Measurements from ENCODE around the gene STARD6.
"Not testable (repeated sequence)": the region's sequence is repeated elsewhere in the genome, so short reads cannot be mapped to it uniquely, and the experiment has no call there.

STARD6 gene

GRCh38 chr18:54316071-54316820 is 41.4 kb downstream of the STARD6 start:
- no peak for DNase-seq
- H3K4me3 Mint-ChIP-seq, result no peak overlapping the region
- H3K9me3 Mint-ChIP-seq, result no peaks in the 10 kb centered on the region
- no peaks in the 10 kb centered on the region for H3K36me3 Mint-ChIP-seq (ENCODE audit: low read depth)
- peaks cover 4% of the 10 kb centered on the region for H3K27me3 Mint-ChIP-seq (ENCODE audit: low read depth, poor library complexity)
- no peaks in the 10 kb centered on the region for H3K4me1 Mint-ChIP-seq
- H3K27ac Mint-ChIP-seq, result no peak overlapping the region
- no peak for TF ChIP-seq CTCF (IDR thresholded peaks at IDR 0.05)

- not testable (repeated sequence) for H3K4me1 Mint-ChIP-seq; H3K27me3 Mint-ChIP-seq (ENCODE audit: low read depth, poor library complexity); H3K4me3 Mint-ChIP-seq; H3K27ac Mint-ChIP-seq; H3K36me3 Mint-ChIP-seq (ENCODE audit: low read depth); DNase-seq
- peaks cover 16% of the 10 kb centered on the region for H3K9me3 Mint-ChIP-seq
Measured at GRCh38 chr18:54309564-54309963, 48.1 kb downstream of the STARD6 start.

DNA sequence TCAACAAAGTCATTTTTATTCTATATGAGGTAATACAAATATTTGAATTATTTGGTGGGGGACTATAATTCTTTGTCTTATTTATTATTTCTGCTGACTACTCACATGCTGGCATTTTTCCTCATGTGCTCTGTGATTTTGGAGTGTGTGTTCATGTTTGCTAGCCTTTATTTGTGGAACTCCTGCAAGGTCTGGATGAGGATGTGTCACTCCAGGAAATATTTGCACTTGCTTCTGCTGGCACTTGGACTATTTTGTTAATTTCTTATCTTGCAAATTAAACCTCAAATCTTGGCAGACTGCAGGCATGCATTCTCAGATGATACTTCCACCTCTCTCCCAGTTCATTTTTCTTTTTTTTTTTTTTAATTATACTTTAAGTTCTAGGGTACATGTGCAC is 54.2 kb downstream of the STARD6 start:
- Mint-ChIP-seq H3K4me3 (no peak overlapping the region), H3K27me3 (ENCODE audit: low read depth, poor library complexity) (peaks cover 3% of the 10 kb centered on the region), H3K27ac (no peak overlapping the region), H3K36me3 (ENCODE audit: low read depth) (peaks cover 15% of the 10 kb centered on the region), H3K9me3 (peaks cover 32% of the 10 kb centered on the region), H3K4me1 (no peaks in the 10 kb centered on the region)
- DNase-seq, result no peak
- TF ChIP-seq CTCF (IDR thresholded peaks at IDR 0.05), result no peak

DNA sequence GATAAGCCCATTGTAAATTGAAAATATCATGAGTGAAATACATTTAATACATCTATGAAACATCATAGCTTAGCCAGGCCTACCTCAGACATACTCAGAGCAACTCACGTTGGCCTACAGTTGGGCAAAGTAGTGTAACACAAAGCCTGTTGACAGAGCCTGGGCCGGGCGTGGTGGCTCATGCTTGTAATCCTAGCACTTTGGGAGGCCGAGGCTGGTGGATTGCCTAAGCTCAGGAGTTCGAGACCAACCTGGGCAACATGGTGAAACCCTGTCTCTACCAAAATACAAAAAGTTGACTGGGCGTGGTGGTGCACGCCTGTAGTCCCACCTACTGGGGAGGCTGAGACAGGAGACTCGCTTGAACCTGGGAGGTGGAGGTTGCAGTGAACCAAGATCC is 58.7 kb downstream of the STARD6 start:
- H3K4me3 Mint-ChIP-seq; H3K27me3 Mint-ChIP-seq (ENCODE audit: low read depth, poor library complexity); H3K4me1 Mint-ChIP-seq; DNase-seq; H3K27ac Mint-ChIP-seq: not testable (repeated sequence)
- peaks cover 58% of the 10 kb centered on the region for H3K36me3 Mint-ChIP-seq (ENCODE audit: low read depth)
- H3K9me3 Mint-ChIP-seq, result peaks cover 18% of the 10 kb centered on the region

DNA sequence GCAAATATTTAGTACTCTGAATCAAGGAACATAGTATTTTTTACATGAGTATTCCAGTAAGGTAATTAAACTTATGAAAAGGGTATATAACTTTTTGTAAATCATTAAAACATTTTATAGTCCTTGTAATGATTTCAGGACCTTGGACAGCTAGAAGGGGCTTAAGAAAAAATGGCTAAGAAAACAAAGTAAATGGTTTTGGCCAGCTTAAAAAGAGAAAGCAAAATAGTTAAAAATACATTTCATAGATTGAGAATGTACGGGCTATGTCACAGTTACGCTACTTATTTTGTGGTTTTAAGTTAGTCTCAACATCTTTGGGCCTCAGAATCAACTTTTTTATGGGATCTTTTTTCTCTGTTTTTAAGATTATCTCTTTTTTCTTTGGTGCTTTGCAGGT is 61.6 kb downstream of the STARD6 start:
- H3K9me3 Mint-ChIP-seq, result peaks cover 19% of the 10 kb centered on the region
- no peak for DNase-seq
- H3K36me3 Mint-ChIP-seq (ENCODE audit: low read depth), result peaks cover 72% of the 10 kb centered on the region
- no peak overlapping the region for H3K4me3 Mint-ChIP-seq
- no peak overlapping the region for H3K27ac Mint-ChIP-seq
- no peak for TF ChIP-seq CTCF (IDR thresholded peaks at IDR 0.05)
- no peaks in the 10 kb centered on the region for H3K4me1 Mint-ChIP-seq
- H3K27me3 Mint-ChIP-seq (ENCODE audit: low read depth, poor library complexity), result no peaks in the 10 kb centered on the region

- no peaks in the 10 kb centered on the region for H3K27me3 Mint-ChIP-seq (ENCODE audit: low read depth, poor library complexity)
- TF ChIP-seq CTCF (IDR thresholded peaks at IDR 0.05), result no peak
- H3K9me3 Mint-ChIP-seq, result peaks cover 24% of the 10 kb centered on the region
- no peak overlapping the region for H3K4me3 Mint-ChIP-seq
- H3K27ac Mint-ChIP-seq, result no peak overlapping the region
- H3K4me1 Mint-ChIP-seq, result no peaks in the 10 kb centered on the region
- no peak for DNase-seq
- peaks cover 84% of the 10 kb centered on the region for H3K36me3 Mint-ChIP-seq (ENCODE audit: low read depth)
Measured at GRCh38 chr18:54294274-54294673, 63.4 kb downstream of the STARD6 start.
